ENCODE results near the gene BBX. TPM values are rescaled to one million over a fixed set of nuclear protein-coding genes. Genes with fewer than 3 reads are reported as not detected.

The BBX gene
- total RNA-seq, 2 donors from 2014 or later = 94.7 to 226 TPM

DNA sequence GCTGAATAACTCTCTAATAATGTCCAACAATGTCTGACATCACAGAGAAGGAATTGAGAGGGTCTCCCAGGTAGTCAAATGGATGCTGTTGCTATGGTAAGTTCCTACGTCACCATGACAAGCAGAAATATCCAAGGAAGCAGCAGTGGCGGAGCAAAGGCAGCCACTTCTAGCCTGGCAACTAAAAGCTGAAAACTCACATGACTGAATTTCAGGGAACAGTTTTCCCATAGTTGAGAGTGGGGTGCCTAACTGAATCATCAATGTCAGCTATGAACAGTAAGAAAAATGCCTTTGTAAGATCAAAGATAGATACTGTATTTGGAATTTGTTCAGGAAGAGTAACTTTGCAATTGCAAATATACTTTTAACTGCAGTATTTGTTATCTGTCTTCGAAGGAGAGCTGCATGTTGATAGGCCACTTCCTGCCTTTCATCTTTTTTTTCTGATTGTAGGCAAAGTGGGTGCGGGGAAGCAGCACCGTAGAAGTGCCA lies 161.7 kb downstream of the BBX start:
- H3K27ac ChIP-seq = no peak overlapping the region
- no peaks in the 10 kb centered on the region for H3K9me3 ChIP-seq
- intact Hi-C loops (cut with DNase I) = loop anchor here (10.0 kb wide), 1 partner anchor 250 kb away; no protein-coding TSS in a partner anchor
- 65% methylated on average over 5 of the region's 5 CpGs for WGBS
- no peaks in the 10 kb centered on the region for H3K36me3 ChIP-seq
- DNase-seq (ENCODE audit: low spot score) = no peak
- TF ChIP-seq POLR2A (IDR thresholded peaks at IDR 0.05) (no peak), POLR2AphosphoS5 (IDR thresholded peaks at IDR 0.05) (no peak)
- TF ChIP-seq, protein P1, sequence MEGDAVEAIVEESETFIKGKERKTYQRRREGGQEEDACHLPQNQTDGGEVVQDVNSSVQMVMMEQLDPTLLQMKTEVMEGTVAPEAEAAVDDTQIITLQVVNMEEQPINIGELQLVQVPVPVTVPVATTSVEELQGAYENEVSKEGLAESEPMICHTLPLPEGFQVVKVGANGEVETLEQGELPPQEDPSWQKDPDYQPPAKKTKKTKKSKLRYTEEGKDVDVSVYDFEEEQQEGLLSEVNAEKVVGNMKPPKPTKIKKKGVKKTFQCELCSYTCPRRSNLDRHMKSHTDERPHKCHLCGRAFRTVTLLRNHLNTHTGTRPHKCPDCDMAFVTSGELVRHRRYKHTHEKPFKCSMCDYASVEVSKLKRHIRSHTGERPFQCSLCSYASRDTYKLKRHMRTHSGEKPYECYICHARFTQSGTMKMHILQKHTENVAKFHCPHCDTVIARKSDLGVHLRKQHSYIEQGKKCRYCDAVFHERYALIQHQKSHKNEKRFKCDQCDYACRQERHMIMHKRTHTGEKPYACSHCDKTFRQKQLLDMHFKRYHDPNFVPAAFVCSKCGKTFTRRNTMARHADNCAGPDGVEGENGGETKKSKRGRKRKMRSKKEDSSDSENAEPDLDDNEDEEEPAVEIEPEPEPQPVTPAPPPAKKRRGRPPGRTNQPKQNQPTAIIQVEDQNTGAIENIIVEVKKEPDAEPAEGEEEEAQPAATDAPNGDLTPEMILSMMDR (IDR thresholded peaks at IDR 0.05) = no peak
- no peak overlapping the region for H3K4me3 ChIP-seq
- H3K4me1 ChIP-seq (replicated peaks) = no peaks in the 10 kb centered on the region
- no peaks in the 10 kb centered on the region for H3K27me3 ChIP-seq (replicated peaks; ENCODE audit: insufficient read depth)

DNA sequence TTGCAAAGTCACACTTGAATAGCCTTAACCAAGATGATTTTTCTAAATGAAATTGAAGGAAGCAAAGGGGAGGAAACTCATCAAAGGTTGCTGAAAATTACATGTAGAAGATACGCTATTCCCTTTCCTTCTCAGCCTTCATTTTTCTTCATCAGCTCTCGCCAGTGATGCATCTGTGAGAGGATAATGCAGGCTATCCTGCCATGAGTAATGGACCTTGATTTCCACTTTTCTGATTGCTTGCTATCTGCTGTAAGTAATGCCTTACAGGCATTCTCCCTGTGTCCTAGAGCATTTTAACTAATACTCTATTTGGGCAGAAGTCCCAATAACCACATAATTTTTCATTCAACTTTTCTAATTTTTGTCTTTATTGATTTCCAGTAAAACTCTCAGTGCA lies 162.6 kb downstream of the BBX start:
- DNase-seq (ENCODE audit: low spot score) = no peak

DNA sequence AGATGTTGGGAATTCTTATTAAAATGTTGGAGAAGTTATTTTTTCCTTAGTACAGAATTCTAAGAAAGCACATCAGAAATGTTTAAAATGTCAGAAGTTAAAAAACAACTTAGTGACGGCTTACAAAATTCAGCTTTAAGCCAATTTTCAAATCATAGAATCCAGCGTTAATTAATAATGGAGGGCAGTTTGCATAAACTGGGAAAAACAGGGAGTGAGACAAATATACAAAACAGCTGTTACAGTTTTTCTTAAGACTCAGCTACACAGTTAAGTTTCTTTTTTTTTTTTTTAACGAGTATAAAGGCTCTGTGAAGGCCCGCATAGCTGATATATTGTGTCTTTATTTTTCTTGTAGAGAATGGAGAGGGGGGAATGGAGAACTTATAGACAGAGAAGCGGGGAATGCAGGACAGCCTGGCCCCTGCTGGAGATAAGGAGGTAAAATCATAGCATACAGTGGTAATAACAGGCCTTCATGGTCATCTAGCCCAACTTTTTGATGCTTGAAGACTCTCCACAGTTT lies 164.4 kb downstream of the BBX start:
- intact Hi-C loops (cut with DNase I) = loop anchor here (10.0 kb wide), 1 partner anchor 252 kb away; no protein-coding TSS in a partner anchor

More for the DNA sequence above, 162.6 kb downstream of the BBX start:
- H3K36me3 ChIP-seq = no peaks in the 10 kb centered on the region
- TF ChIP-seq POLR2A (IDR thresholded peaks at IDR 0.05) (no peak), POLR2AphosphoS5 (IDR thresholded peaks at IDR 0.05) (no peak)
- TF ChIP-seq, protein P1 (IDR thresholded peaks at IDR 0.05) = no peak
- H3K27me3 ChIP-seq (replicated peaks; ENCODE audit: insufficient read depth) = no peaks in the 10 kb centered on the region
- no peaks in the 10 kb centered on the region for H3K9me3 ChIP-seq
- WGBS = 92% methylated on average over 2 of the region's 2 CpGs
- intact Hi-C loops (cut with DNase I) = loop anchor here (10.0 kb wide), 1 partner anchor 251 kb away; no protein-coding TSS in a partner anchor
- H3K4me1 ChIP-seq (replicated peaks) = no peaks in the 10 kb centered on the region
- no peak overlapping the region for H3K4me3 ChIP-seq
- no peak overlapping the region for H3K27ac ChIP-seq

DNA sequence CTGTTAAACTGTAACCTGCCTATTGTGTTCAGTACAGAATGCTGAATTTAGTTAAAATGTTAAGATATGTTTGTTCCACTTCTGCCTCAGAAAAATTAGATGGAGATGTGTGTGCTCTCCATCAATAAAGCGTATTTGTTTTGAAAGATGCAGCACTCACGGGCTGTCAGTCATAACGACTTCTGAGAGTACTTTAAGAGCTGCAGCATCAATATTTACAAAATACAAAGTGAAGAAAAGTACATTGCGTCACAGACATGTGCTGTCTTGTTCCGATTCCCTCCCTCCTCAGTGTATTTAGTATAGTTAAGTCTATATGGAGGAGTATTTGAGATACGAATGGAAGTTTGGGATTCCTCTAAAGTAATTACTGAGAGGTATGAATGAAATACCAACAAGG lies 166.6 kb downstream of the BBX start:
- Histone ChIP-seq H3K36me3 (no peaks in the 10 kb centered on the region), H3K4me3 (no peak overlapping the region), H3K9me3 (no peaks in the 10 kb centered on the region), H3K27me3 (replicated peaks; ENCODE audit: insufficient read depth) (no peaks in the 10 kb centered on the region), H3K27ac (no peak overlapping the region), H3K4me1 (replicated peaks) (no peaks in the 10 kb centered on the region)
- TF ChIP-seq, protein P1 (IDR thresholded peaks at IDR 0.05) = no peak
- TF ChIP-seq POLR2AphosphoS5 (IDR thresholded peaks at IDR 0.05) = peak; percentile 52
- intact Hi-C loops (cut with DNase I) = loop anchor here (10.0 kb wide), 1 partner anchor 255 kb away; no protein-coding TSS in a partner anchor
- DNase-seq (ENCODE audit: low spot score) = peak; percentile 32
- WGBS = 42% methylated on average over 6 of the region's 6 CpGs

More for the DNA sequence above, 164.4 kb downstream of the BBX start:
- TF ChIP-seq, protein P1 (IDR thresholded peaks at IDR 0.05) = no peak
- TF ChIP-seq POLR2A (IDR thresholded peaks at IDR 0.05) (no peak), POLR2AphosphoS5 (IDR thresholded peaks at IDR 0.05) (no peak)
- WGBS = 95% methylated on average over 5 of the region's 5 CpGs
- no peaks in the 10 kb centered on the region for H3K27me3 ChIP-seq (replicated peaks; ENCODE audit: insufficient read depth)
- H3K36me3 ChIP-seq = no peaks in the 10 kb centered on the region
- H3K27ac ChIP-seq = no peak overlapping the region
- H3K4me1 ChIP-seq (replicated peaks) = no peaks in the 10 kb centered on the region
- no peaks in the 10 kb centered on the region for H3K9me3 ChIP-seq
- H3K4me3 ChIP-seq = no peak overlapping the region
- no peak for DNase-seq (ENCODE audit: low spot score)
